HUES48 (cell line): Measurements from ENCODE around the gene PSMB3.
"Not testable (repeated sequence)": the region's sequence is repeated elsewhere in the genome, so short reads cannot be mapped to it uniquely, and the experiment has no call there.

Source experiments
- H3K27ac ChIP-seq: one replicate; pipeline ENCODE4 v1.7.0; 2013; ENCODE audit warnings: low read depth, low read length, inconsistent platforms
- H3K27me3 ChIP-seq: 2 replicates; pipeline ENCODE4 v1.6.1; 2013; ENCODE audit warnings: mild to moderate bottlenecking, low read length; ENCODE audit not compliant: control insufficient read depth, insufficient read depth
- H3K36me3 ChIP-seq: 2 replicates; pipeline ENCODE4 v1.6.1; 2013; ENCODE audit warnings: low read length; ENCODE audit not compliant: control insufficient read depth, insufficient read depth
- H3K4me1 ChIP-seq: 2 replicates; pipeline ENCODE4 v1.6.1; 2013; ENCODE audit warnings: mild to moderate bottlenecking, low read length; ENCODE audit not compliant: control insufficient read depth, insufficient read depth
- H3K4me3 ChIP-seq: 2 replicates; pipeline ENCODE4 v1.5.1; 2013; ENCODE audit warnings: mild to moderate bottlenecking, low read depth, low read length
- H3K9ac ChIP-seq: 2 replicates; pipeline ENCODE4 v1.6.1; 2013; ENCODE audit warnings: mild to moderate bottlenecking, low read depth, low read length, moderate library complexity
- H3K9me3 ChIP-seq: 2 replicates; pipeline ENCODE4 v1.6.1; 2013; ENCODE audit warnings: low read length; ENCODE audit not compliant: control insufficient read depth, insufficient read depth

Gene PSMB3

GRCh38 chr17:38717139-38717745 lies 35.3 kb upstream of the PSMB3 start:
- Histone ChIP-seq H3K4me3 (no peak overlapping the region), H3K27me3 (peaks cover 13% of the 10 kb centered on the region), H3K9ac (no peak overlapping the region), H3K9me3 (no peaks in the 10 kb centered on the region), H3K36me3 (no peaks in the 10 kb centered on the region), H3K4me1 (peaks cover 23% of the 10 kb centered on the region), H3K27ac (no peak overlapping the region)

- peaks cover 13% of the 10 kb centered on the region for H3K27me3 ChIP-seq
- peak overlapping the region; percentile 47; the same call in 1 of the 2 replicates for H3K4me3 ChIP-seq
- H3K9ac ChIP-seq = no peak overlapping the region
- no peak overlapping the region for H3K27ac ChIP-seq
- no peaks in the 10 kb centered on the region for H3K36me3 ChIP-seq
- no peaks in the 10 kb centered on the region for H3K9me3 ChIP-seq
- H3K4me1 ChIP-seq = peaks cover 17% of the 10 kb centered on the region
Observed at GRCh38 chr17:38719289-38719942, 33.1 kb upstream of the PSMB3 start.

GRCh38 chr17:38719943-38720641 lies 32.4 kb upstream of the PSMB3 start:
- no peak overlapping the region for H3K9ac ChIP-seq

GRCh38 chr17:38720941-38721340 lies 31.6 kb upstream of the PSMB3 start:
- Histone ChIP-seq H3K4me1 (peaks cover 10% of the 10 kb centered on the region), H3K9ac (no peak overlapping the region), H3K4me3 (no peak overlapping the region), H3K9me3 (no peaks in the 10 kb centered on the region), H3K27ac (no peak overlapping the region), H3K27me3 (peaks cover 13% of the 10 kb centered on the region), H3K36me3 (no peaks in the 10 kb centered on the region)

More at GRCh38 chr17:38719943-38720641, 32.4 kb upstream of the PSMB3 start:
- Histone ChIP-seq H3K4me1 (peaks cover 17% of the 10 kb centered on the region), H3K27me3 (peaks cover 13% of the 10 kb centered on the region), H3K9me3 (no peaks in the 10 kb centered on the region), H3K4me3 (peak overlapping the region; percentile 47; the same call in 1 of the 2 replicates), H3K27ac (no peak overlapping the region), H3K36me3 (no peaks in the 10 kb centered on the region)

- Histone ChIP-seq H3K9me3 (no peaks in the 10 kb centered on the region), H3K4me3 (no peak overlapping the region), H3K27me3 (peaks cover 13% of the 10 kb centered on the region), H3K9ac (no peak overlapping the region), H3K27ac (no peak overlapping the region), H3K4me1 (peaks cover 8% of the 10 kb centered on the region), H3K36me3 (no peaks in the 10 kb centered on the region)
Observed at GRCh38 chr17:38721802-38722201, 30.7 kb upstream of the PSMB3 start.

GRCh38 chr17:38724337-38724988 lies 28.1 kb upstream of the PSMB3 start:
- H3K36me3 ChIP-seq = no peaks in the 10 kb centered on the region
- H3K27me3 ChIP-seq = peaks cover 23% of the 10 kb centered on the region
- no peaks in the 10 kb centered on the region for H3K9me3 ChIP-seq
- H3K9ac ChIP-seq = no peak overlapping the region
- no peak overlapping the region for H3K27ac ChIP-seq
- H3K4me3 ChIP-seq = no peak overlapping the region
- H3K4me1 ChIP-seq = no peaks in the 10 kb centered on the region; the same call in 1 of the 2 replicates

GRCh38 chr17:38725066-38725465 lies 27.5 kb upstream of the PSMB3 start:
- Histone ChIP-seq H3K27ac (no peak overlapping the region), H3K27me3 (peaks cover 26% of the 10 kb centered on the region), H3K9me3 (no peaks in the 10 kb centered on the region), H3K4me3 (no peak overlapping the region), H3K36me3 (no peaks in the 10 kb centered on the region), H3K9ac (no peak overlapping the region), H3K4me1 (no peaks in the 10 kb centered on the region; the same call in 1 of the 2 replicates)

GRCh38 chr17:38726145-38726544 lies 26.4 kb upstream of the PSMB3 start:
- peaks cover 18% of the 10 kb centered on the region for H3K27me3 ChIP-seq
- H3K9ac ChIP-seq, H3K4me3 ChIP-seq, H3K9me3 ChIP-seq, H3K36me3 ChIP-seq, H3K4me1 ChIP-seq, H3K27ac ChIP-seq: not testable (repeated sequence)

- Histone ChIP-seq H3K36me3 (no peaks in the 10 kb centered on the region; the same call in 1 of the 2 replicates), H3K4me3 (no peak overlapping the region), H3K9me3 (no peaks in the 10 kb centered on the region), H3K27ac (no peak overlapping the region), H3K4me1 (peaks cover 3% of the 10 kb centered on the region; the same call in 1 of the 2 replicates), H3K9ac (no peak overlapping the region), H3K27me3 (peaks cover 13% of the 10 kb centered on the region)
Observed at GRCh38 chr17:38727736-38728135, 24.8 kb upstream of the PSMB3 start.

- Histone ChIP-seq H3K4me3 (no peak overlapping the region), H3K9me3 (no peaks in the 10 kb centered on the region), H3K27ac (no peak overlapping the region), H3K4me1 (peaks cover 3% of the 10 kb centered on the region; the same call in 1 of the 2 replicates), H3K9ac (no peak overlapping the region), H3K27me3 (peaks cover 13% of the 10 kb centered on the region), H3K36me3 (peaks cover 5% of the 10 kb centered on the region; the same call in 1 of the 2 replicates)
Observed at GRCh38 chr17:38728290-38728831, 24.2 kb upstream of the PSMB3 start.
